HG03139 (cell line): ENCODE data around the gene RGS19.

ENCODE experiments used
- ATAC-seq: cut with Tn5 transposase; IDR thresholded peaks from one replicate; pipeline ENCODE4 v1.9.1; 2021; ENCODE audit not compliant: unreplicated experiment

The RGS19 gene

DNA sequence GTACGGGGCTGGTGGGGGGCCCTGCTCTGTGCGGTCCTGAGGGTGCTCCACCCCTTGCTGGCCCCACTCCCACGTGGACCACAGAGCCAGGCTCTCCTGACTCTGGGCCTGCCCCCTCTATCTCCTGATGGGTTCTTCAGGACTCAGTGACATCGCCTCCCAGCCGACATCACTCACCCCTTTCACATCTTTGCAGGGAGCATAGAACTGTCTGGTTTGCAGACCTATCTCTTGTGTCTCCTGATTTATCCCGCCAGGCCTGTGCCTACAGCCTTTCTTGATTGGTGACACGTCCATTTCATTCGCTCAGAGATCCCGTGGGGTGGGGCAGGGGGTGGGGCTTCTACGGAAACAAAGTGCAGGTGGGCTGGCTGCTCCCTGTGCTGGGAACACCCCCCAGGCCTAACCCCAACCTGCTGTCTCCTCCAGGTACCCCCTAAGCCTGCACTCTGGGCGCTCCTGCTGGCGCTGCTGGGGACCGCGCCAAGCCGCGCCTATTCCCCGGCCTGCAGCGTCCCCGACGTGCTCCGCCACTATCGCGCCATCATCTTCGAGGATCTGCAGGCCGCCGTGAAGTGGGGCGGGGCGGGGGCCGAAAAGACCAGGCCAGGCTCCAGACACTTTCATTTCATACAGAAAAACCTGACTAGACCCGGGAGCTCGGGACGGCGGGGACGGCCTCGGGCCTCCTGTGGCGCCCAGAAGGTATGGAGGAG is 41.7 kb downstream of the RGS19 start:
- no peak for ATAC-seq

GRCh38 chr20:64037199-64037497 is 42.2 kb downstream of the RGS19 start:
- ATAC-seq, result no peak

DNA sequence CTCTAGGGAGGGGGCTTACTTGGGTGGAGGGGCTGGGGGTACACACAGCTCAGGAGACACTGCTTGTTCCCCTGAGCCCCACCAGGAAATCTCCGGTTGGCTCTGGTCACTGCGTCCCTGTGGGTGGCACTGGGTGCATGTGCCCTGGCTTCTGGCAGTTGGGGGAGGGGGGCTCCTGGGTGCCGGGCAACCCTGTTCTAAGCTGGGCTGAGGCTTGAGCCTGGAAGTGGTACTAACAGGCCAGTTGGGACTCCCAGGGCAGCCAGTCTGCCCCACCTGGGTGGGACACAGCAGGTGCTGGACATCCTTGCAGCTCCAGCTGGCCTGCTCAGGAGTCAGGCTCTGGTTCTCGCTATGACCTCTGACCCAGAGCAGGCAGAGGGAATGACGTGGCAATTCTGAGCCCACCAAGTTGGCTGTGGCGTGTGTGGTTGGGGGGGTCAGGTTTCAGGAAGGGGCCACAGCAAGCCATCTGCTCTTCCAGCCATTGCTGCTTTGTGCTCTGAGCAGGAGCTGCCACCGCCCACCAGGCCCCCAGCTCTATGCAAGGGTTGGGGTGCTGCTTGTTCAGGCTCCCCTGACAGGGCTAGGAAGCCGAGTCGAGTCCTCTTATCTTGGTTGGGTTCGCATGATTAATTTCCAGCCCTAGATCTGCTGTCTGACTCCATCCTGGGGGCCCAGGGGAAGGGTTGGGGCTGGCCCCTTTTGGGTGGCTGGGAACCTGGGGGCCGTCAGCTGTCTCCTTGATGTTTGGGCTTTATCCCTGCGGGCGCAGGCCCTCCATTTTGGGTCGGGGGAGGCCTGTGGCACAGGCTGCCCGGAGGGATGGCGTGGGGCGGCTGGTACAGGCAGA is 42.7 kb downstream of the RGS19 start:
- no peak for ATAC-seq

GRCh38 chr20:64035933-64036345 is 43.4 kb downstream of the RGS19 start, which contains the start of gene C20orf204:
Gene C20orf204 (plus strand): TSS chr20:64036182. CDS start chr20:64036324, 142 bp downstream.
- ATAC-seq, result no peak

- ATAC-seq, result no peak
Observed at GRCh38 chr20:64035066-64035932, 44.0 kb downstream of the RGS19 start.

DNA sequence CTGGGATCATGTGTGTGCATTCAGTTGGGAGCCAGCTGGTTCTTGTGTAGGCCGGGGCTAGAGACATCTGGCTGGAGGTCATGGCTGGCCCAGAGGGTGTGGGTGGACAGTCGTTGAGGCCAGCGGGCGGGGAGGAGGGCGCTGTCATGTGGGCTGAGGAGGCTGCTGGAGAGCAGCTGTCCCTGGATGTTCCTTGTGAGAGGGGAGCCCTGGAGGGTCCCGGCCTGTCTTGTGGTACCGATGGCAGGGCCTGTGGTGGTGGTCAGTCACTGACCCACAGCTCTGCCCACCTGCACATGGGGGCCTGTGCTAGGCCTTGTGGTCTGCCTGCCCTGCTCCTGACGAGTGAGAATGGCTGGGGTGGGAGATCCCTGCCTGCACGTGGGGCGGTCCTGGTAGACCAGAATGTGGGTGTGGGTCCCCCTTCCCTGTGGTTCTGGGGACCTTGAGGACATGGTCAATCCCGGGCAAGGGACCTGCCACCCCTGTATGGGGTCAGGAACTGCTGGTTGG is 45.3 kb downstream of the RGS19 start:
- no peak for ATAC-seq

GRCh38 chr20:64032706-64033624 is 46.4 kb downstream of the RGS19 start:
- ATAC-seq, result no peak

GRCh38 chr20:64031822-64032314 is 47.5 kb downstream of the RGS19 start:
- no peak for ATAC-seq

DNA sequence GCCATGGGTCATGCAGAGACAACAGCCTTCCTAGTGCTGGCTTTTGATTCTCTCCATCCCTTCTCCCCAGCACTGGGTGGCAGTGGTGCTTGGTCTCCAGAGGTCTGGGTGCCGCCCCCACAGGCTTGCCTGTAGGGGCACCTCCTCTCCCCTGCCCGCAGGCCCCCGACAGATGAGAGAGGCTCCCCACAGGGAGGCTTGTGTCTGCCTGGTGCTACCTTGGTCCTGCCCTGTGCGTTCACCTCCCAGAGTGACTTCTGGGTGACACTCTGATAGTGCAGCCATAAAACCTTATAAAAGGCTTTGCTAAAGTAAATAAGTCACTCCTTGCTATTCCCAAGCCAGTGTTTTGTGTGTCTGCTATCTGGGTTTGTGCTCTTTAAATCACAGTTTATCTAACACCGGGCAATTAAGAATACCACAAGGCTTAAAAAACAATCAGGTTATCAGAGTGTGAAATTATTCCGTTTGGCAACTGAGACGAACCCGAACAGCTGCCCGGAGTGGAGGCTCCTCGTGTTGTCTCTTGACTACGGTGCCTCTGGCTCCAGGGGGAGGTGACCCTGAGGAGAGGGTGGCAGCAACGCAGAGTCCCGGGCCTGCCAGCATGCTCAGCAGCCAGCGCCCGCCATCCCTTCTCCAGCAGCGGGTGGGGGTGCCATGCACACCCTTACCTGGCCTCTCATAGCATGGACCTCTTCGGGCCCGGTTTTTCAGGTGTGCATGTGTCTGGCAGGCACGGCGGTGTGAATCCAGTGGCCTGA is 48.8 kb downstream of the RGS19 start:
- ATAC-seq, result no peak

DNA sequence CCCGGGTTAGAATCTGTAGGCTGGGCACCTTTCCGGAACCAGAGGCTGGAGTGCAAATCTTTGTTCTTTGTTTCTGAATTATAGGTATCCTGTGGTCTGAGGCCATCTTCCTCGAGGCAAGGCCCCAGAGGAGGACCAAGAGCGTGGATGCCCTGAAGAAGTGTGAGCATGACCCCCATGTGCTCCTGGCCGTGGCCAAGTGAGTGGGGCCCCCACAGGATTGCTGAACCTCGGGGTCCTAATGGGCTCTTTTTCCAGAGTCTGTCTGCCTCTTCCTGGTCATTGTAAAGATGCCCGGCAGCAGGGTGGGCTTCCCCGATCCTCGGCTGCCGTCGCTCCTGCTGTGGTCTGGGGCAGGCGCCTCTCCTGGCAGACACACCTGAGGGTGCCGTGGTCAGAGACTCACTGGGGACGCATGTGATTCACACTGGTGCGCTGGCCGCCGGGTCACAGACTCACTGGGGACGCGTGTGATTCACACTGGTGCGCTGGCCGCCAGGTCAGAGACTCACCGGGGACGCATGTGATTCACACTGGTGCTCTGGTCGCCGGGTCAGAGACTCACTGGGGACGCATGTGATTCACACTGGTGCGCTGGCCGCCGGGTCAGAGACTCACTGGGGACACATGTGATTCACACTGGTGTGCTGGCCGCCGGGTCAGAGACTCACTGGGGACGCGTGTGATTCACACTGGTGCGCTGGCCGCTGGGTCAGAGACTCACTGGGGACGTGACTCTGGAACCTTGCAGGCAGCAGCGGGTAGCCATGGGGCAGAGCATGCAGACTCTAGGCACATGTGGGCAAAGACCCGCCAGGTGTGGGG is 49.8 kb downstream of the RGS19 start:
- no peak for ATAC-seq

- ATAC-seq, result no peak
Observed at GRCh38 chr20:64027981-64028685, 51.2 kb downstream of the RGS19 start.

DNA sequence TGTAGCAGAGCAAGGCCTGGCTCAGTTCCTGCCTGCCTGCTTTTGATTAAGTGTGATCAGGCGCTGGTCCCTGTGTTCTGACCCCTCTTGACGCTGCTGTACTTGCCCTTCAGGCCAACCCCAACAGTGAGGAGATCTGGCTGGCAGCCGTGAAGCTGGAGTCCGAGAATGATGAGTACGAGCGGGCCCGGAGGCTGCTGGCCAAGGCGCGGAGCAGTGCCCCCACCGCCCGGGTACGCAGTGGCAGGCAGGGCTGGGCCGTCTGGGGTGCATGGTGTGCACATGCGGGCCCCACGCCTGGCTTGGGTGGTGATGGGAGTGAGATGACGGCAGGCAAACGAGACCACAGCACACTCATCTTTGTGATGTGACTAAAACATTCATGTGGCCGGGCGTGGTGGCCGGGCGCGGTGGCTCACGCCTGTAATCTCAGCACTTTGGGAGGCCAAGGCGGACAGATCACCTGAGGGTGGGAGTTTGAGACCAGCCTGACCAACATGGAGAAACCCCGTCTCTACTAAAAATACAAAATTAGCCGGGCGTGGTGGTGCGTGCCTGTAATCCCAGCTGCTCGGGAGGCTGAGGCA is 53.4 kb downstream of the RGS19 start:
- ATAC-seq, result no peak

DNA sequence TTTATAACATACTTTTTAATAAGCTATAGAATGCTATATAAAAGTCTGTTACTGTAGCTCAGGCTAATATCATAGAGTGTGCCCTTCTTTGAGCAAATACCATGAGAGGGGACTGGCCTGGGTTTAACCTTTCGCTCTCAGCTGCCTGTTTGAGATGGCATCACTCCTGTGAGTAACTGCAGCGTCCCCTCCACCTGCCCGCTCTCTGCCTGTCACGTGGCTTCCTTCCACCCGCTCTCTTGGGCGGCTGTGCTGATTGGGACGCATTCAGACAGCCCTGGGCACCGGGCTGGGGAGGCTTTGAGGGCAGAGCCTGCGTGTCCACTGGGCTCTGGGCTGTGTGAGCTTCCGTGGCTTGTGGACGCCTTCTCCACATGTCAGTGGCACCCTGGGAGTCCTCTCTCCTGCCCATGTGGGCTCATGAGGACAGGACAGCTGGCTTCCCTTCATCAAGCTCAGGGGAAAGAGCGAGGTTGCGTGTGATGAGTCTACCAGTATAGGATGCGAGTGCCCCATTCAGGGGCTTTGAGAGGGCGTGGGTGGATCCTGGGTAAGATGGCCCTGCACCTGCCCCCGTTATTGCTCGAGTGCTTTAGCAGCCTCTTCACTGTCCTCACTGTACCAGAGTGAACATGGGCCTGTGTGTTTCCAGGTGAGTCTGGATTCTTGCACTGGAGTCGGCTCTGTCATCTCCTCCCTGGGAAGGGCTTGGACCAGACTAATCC is 54.1 kb downstream of the RGS19 start:
- no peak for ATAC-seq

DNA sequence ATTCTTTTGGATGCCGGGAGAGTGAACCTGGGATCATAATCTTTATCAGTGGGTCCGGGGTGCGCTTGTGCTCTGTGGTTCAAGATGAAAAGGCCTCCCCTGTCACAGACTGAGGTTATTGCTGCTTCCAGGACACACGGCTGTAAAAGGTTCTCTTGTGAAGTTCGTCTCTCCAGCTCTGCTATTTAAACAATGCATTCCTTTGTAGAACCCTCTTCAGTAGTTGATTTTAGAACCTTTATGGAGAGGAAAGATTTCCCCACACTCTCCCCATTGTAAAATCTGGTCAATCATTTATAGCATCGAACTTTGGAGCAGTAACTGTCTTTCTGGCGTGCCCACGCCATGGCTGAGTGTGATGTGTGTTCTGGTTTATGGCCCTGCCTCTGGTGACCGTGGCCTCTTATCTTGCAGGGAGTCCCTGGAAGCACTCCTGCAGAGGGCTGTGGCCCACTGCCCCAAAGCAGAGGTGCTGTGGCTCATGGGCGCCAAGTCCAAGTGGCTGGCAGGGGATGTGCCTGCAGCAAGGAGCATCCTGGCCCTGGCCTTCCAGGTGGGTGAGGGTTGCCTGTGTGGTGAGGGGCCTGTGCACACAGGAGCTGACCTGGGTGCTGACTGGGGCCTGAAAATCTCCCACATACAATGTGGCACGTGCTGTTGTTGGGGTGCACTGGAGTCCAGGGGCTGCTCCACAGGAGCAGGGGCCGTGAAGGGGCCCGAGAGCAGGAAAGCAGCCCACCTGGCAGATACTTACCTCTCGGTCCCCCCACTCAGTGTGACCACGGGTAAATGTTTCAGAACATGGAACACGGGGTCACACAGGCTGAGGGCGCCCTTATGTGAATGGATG is 55.0 kb downstream of the RGS19 start:
- no peak for ATAC-seq

- ATAC-seq, result no peak
Observed at GRCh38 chr20:64023361-64024140, 55.8 kb downstream of the RGS19 start.
